Parathyroid adenoma (tissue), 2 donors: Measurements from ENCODE around the gene TRPC4.

Experiments
- H2AFZ ChIP-seq: fragments of 300-600 bp; sonication (generic); one replicate; pipeline ENCODE4 v1.7.0; 2017; ENCODE audit warnings: antibody characterized with exemption, mild to moderate bottlenecking
- H3K27ac ChIP-seq: fragments of 300-600 bp; sonication (generic); one replicate; pipeline ENCODE4 v1.7.0; 2017
- H3K27me3 ChIP-seq: fragments of 300-600 bp; sonication (generic); one replicate; pipeline ENCODE4 v1.7.0; 2017; ENCODE audit warnings: low read length; ENCODE audit not compliant: control insufficient read depth, insufficient read depth
- H3K36me3 ChIP-seq: fragments of 300-600 bp; sonication (generic); one replicate; pipeline ENCODE4 v1.7.0; 2017; ENCODE audit warnings: low read length; ENCODE audit not compliant: control insufficient read depth, insufficient read depth
- H3K4me1 ChIP-seq: fragments of 300-600 bp; sonication (generic); one replicate; pipeline ENCODE4 v1.7.0; 2017; ENCODE audit warnings: control low read depth
- H3K4me2 ChIP-seq: fragments of 300-600 bp; sonication (generic); one replicate; pipeline ENCODE4 v1.7.0; 2017; ENCODE audit warnings: low read length
- H3K4me3 ChIP-seq: fragments of 300-600 bp; sonication (generic); one replicate; pipeline ENCODE4 v1.7.0; 2017; ENCODE audit warnings: low read depth, low read length
- H3K79me2 ChIP-seq: fragments of 300-600 bp; sonication (generic); one replicate; pipeline ENCODE4 v1.7.0; 2017; ENCODE audit warnings: control low read depth
- H3K9ac ChIP-seq: fragments of 300-600 bp; sonication (generic); one replicate; pipeline ENCODE4 v1.7.0; 2017; ENCODE audit warnings: mild to moderate bottlenecking
- H3K9me3 ChIP-seq: fragments of 300-600 bp; sonication (generic); one replicate; pipeline ENCODE4 v1.7.0; 2017; ENCODE audit warnings: low read length; ENCODE audit not compliant: control insufficient read depth
- TF ChIP-seq, protein P1 (sequence below): fragments of 300-600 bp; sonication (generic); IDR thresholded peaks from one replicate; pipeline ENCODE4 v1.7.0; 2017; ENCODE audit warnings: antibody characterized with exemption, mild to moderate bottlenecking
- donor health status: primary hyperparathyroidism.

TRPC4 gene

DNA sequence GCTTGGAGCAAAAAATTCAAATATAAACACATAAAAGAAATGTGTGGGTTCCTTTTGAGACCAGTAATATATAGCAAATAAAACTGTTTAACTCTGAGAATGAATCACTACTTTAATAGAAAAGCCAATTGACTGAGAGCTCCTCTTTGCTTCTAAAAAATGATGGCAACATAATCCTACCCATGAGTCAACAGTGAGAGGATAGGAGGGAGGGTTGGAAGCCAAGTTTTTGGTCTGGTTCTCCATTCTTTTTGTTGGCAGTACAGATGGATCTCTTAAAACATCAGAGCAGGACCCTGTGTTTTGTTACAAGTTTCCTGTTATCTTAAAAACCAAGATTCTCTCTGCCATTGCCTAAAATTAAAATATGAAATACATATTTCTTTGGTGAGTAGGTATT, 221.0 kb downstream of the TRPC4 start:
- no peak overlapping the region for H3K9ac ChIP-seq
- H3K4me2 ChIP-seq = no peak overlapping the region
- no peaks in the 10 kb centered on the region for H3K4me1 ChIP-seq
- TF ChIP-seq, protein P1, sequence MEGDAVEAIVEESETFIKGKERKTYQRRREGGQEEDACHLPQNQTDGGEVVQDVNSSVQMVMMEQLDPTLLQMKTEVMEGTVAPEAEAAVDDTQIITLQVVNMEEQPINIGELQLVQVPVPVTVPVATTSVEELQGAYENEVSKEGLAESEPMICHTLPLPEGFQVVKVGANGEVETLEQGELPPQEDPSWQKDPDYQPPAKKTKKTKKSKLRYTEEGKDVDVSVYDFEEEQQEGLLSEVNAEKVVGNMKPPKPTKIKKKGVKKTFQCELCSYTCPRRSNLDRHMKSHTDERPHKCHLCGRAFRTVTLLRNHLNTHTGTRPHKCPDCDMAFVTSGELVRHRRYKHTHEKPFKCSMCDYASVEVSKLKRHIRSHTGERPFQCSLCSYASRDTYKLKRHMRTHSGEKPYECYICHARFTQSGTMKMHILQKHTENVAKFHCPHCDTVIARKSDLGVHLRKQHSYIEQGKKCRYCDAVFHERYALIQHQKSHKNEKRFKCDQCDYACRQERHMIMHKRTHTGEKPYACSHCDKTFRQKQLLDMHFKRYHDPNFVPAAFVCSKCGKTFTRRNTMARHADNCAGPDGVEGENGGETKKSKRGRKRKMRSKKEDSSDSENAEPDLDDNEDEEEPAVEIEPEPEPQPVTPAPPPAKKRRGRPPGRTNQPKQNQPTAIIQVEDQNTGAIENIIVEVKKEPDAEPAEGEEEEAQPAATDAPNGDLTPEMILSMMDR = no peak
- no peak overlapping the region for H3K27ac ChIP-seq
- no peaks in the 10 kb centered on the region for H3K9me3 ChIP-seq
- H3K79me2 ChIP-seq = no peaks in the 10 kb centered on the region
- H3K4me3 ChIP-seq = no peak overlapping the region
- H3K27me3 ChIP-seq = no peaks in the 10 kb centered on the region
- no peak overlapping the region for H2AFZ ChIP-seq
- H3K36me3 ChIP-seq = no peaks in the 10 kb centered on the region

DNA sequence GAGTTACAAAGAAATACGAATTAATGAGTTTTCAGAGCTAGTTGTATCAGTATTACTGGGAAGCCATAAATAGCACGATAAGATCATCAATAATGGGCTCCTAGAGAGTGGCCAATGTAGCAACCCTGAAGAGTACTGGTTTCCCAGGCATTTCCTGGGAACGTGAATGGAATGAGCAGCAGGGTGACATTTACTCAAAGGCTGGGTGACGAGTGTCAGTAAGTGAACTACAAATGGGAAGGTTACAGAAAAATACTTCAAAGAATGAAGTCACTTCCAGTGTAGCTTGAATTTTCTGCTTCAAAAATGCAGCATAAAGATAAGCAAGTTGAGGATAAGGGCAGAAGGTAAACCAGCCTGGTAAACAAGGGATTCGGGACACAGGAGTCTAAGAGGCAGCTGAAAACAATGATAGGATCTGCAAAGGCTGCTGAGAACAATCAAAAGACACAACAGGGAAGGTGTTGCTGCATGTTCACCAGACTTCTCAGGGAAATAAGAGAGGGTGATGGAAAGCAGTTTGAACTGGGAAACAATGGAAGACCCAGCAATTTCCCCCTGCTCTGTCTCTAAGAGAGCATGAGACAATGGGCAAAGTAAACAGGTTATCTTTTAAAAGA, 222.4 kb downstream of the TRPC4 start:
- H3K4me3 ChIP-seq = no peak overlapping the region
- no peak overlapping the region for H3K9ac ChIP-seq
- no peaks in the 10 kb centered on the region for H3K9me3 ChIP-seq
- H3K27me3 ChIP-seq = no peaks in the 10 kb centered on the region
- no peaks in the 10 kb centered on the region for H3K79me2 ChIP-seq
- H3K4me1 ChIP-seq = no peaks in the 10 kb centered on the region
- no peaks in the 10 kb centered on the region for H3K36me3 ChIP-seq
- TF ChIP-seq, protein P1 = no peak
- no peak overlapping the region for H3K27ac ChIP-seq
- H3K4me2 ChIP-seq = peak overlapping the region; percentile 7
- H2AFZ ChIP-seq = no peak overlapping the region

DNA sequence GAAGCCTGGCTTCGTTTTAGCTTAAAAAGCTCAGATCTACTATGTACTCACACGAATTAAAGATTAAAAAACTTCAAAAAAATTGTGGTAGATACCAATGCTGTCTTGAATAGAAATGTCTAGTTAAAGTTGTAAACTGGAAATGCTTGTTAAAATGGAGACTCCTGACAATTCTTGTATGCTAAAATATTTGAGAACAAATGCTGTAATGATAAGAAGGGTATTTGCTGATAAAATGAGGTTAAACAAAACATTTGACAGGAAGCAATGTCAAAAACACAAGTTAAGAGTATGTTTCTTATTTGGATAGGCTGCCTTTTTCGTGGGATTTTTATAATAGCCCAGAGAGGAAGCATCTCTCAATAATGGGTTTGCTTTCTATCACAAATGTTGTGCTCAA, 223.0 kb downstream of the TRPC4 start:
- Histone ChIP-seq H3K27me3 (no peaks in the 10 kb centered on the region), H3K36me3 (no peaks in the 10 kb centered on the region), H3K4me3 (no peak overlapping the region), H3K27ac (no peak overlapping the region), H3K79me2 (no peaks in the 10 kb centered on the region), H3K4me2 (peak overlapping the region; percentile 7), H3K9me3 (no peaks in the 10 kb centered on the region), H2AFZ (no peak overlapping the region), H3K9ac (no peak overlapping the region), H3K4me1 (no peaks in the 10 kb centered on the region)
- TF ChIP-seq, protein P1 = no peak

DNA sequence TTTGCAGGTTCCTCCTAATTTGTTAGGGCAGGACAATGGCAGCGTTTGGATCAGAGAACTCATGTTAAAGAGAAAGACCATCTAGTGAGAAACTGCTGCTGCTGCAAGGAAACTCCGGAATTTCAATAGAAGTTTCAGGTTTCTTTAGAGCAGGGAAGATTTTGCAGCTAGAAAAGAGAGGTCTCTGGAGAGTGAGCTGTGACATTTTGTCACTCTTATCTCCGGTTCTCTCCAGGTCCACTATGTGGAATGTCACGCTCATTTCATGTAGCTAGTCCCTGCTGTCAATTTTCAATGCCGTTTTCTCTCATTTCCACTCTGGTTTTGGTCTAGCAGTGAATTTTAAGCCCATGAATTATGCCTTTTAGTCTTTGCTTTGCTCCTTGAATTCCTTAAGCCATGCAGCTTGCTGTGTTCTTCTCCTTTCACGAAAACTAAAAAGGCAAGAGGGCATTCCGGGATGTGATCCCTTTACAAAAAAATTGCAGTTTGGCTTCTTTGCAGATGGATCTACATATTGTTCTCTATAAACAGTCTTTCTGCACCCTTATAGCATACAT, 224.3 kb downstream of the TRPC4 start:
- no peaks in the 10 kb centered on the region for H3K36me3 ChIP-seq
- no peak overlapping the region for H3K9ac ChIP-seq
- H3K27ac ChIP-seq = no peak overlapping the region
- no peaks in the 10 kb centered on the region for H3K9me3 ChIP-seq
- no peaks in the 10 kb centered on the region for H3K4me1 ChIP-seq
- peak overlapping the region; percentile 41 for H2AFZ ChIP-seq
- peak overlapping the region; percentile 33 for H3K4me3 ChIP-seq
- H3K4me2 ChIP-seq = peak overlapping the region; percentile 42
- H3K79me2 ChIP-seq = no peaks in the 10 kb centered on the region
- TF ChIP-seq, protein P1 = no peak
- no peaks in the 10 kb centered on the region for H3K27me3 ChIP-seq

DNA sequence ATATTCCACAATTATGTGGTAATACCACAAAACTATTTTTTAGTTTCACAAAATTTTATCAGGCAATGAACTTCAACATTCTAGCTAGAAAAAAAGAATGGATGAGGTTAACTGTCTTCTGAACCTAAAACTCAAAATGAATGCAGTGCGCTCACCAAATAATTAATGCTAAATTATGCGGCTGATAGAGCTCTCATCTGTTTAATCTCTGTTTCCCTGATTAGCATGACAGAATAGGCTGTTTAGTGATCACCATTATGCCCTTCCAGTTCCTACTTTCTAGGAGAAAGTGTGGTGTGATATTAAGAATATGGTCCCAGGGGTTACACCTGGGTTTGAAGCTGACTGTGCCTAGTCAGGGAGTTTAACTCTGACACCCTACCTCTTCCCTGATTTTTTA, 228.2 kb downstream of the TRPC4 start:
- no peak overlapping the region for H3K27ac ChIP-seq
- no peaks in the 10 kb centered on the region for H3K36me3 ChIP-seq
- H3K27me3 ChIP-seq = no peaks in the 10 kb centered on the region
- no peak overlapping the region for H2AFZ ChIP-seq
- no peaks in the 10 kb centered on the region for H3K4me1 ChIP-seq
- H3K4me3 ChIP-seq = no peak overlapping the region
- TF ChIP-seq, protein P1 = no peak
- H3K4me2 ChIP-seq = no peak overlapping the region
- no peaks in the 10 kb centered on the region for H3K79me2 ChIP-seq
- no peak overlapping the region for H3K9ac ChIP-seq
- no peaks in the 10 kb centered on the region for H3K9me3 ChIP-seq
